NCI-H146 treated with DMSO at 0.1 percent for 48 hours (cell line): ENCODE measurements around the gene HIVEP2.
"Not testable (repeated sequence)": the region's sequence is repeated elsewhere in the genome, so short reads cannot be mapped to it uniquely, and the experiment has no call there.

Experiments
- DNase-seq: peaks from one replicate; lab custom pipeline; 2025; ENCODE audit not compliant: unreplicated experiment; lab: John Stamatoyannopoulos, UW

HIVEP2 gene

GRCh38 chr6:142945049-142945445, at the start of gene HIVEP2:
Gene HIVEP2 (minus strand): TSS chr6:142945176. CDS start chr6:142774738, 170,438 bp downstream.
- no peak for DNase-seq

- no peak for DNase-seq
Measured at GRCh38 chr6:142993977-142994376, 49.0 kb upstream of the HIVEP2 start.

- no peak for DNase-seq
Measured at GRCh38 chr6:142987490-142987889, 42.5 kb upstream of the HIVEP2 start.

GRCh38 chr6:142985281-142985680, 40.3 kb upstream of the HIVEP2 start:
- no peak for DNase-seq

GRCh38 chr6:142984386-142984785, 39.4 kb upstream of the HIVEP2 start:
- no peak for DNase-seq

- no peak for DNase-seq
Measured at GRCh38 chr6:142975365-142975764, 30.4 kb upstream of the HIVEP2 start.

- not testable (repeated sequence) for DNase-seq
Measured at GRCh38 chr6:142970941-142971340, 26.0 kb upstream of the HIVEP2 start.

- no peak for DNase-seq
Measured at GRCh38 chr6:142968601-142969000, 23.6 kb upstream of the HIVEP2 start.

GRCh38 chr6:142966294-142966693, 21.3 kb upstream of the HIVEP2 start:
- DNase-seq: no peak

GRCh38 chr6:142965164-142965563, 20.2 kb upstream of the HIVEP2 start:
- no peak for DNase-seq

- DNase-seq: no peak
Measured at GRCh38 chr6:142960098-142960497, 15.1 kb upstream of the HIVEP2 start.

- no peak for DNase-seq
Measured at GRCh38 chr6:142958343-142958742, 13.4 kb upstream of the HIVEP2 start.

- DNase-seq: no peak
Measured at GRCh38 chr6:142956726-142957125, 11.8 kb upstream of the HIVEP2 start.

GRCh38 chr6:142954844-142955243, 9.9 kb upstream of the HIVEP2 start:
- no peak for DNase-seq

- DNase-seq: no peak
Measured at GRCh38 chr6:142953373-142954273, 8.6 kb upstream of the HIVEP2 start.

GRCh38 chr6:142952614-142953013, 7.6 kb upstream of the HIVEP2 start:
- no peak for DNase-seq

- no peak for DNase-seq
Measured at GRCh38 chr6:142950291-142950690, 5.3 kb upstream of the HIVEP2 start.

- DNase-seq: no peak
Measured at GRCh38 chr6:142947714-142948480, 2.9 kb upstream of the HIVEP2 start.

- no peak for DNase-seq
Measured at GRCh38 chr6:142946924-142947713, 2.1 kb upstream of the HIVEP2 start.

- DNase-seq: peak; percentile 65
Measured at GRCh38 chr6:142946181-142946923, 1.4 kb upstream of the HIVEP2 start.
